ENCODE results near the gene RASAL1.

GRCh38 chr12:113169697-113170096 lies 34.1 kb upstream of the RASAL1 start:
- TF ChIP-seq, protein P1, sequence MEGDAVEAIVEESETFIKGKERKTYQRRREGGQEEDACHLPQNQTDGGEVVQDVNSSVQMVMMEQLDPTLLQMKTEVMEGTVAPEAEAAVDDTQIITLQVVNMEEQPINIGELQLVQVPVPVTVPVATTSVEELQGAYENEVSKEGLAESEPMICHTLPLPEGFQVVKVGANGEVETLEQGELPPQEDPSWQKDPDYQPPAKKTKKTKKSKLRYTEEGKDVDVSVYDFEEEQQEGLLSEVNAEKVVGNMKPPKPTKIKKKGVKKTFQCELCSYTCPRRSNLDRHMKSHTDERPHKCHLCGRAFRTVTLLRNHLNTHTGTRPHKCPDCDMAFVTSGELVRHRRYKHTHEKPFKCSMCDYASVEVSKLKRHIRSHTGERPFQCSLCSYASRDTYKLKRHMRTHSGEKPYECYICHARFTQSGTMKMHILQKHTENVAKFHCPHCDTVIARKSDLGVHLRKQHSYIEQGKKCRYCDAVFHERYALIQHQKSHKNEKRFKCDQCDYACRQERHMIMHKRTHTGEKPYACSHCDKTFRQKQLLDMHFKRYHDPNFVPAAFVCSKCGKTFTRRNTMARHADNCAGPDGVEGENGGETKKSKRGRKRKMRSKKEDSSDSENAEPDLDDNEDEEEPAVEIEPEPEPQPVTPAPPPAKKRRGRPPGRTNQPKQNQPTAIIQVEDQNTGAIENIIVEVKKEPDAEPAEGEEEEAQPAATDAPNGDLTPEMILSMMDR (IDR thresholded peaks at IDR 0.05) = no peak
- no peak for TF ChIP-seq POLR2A (IDR thresholded peaks at IDR 0.05)
